22Rv1 (cell line): ENCODE measurements around the gene ELK3.

ENCODE experiments used
- CTCF ChIP-seq: fragments of 450-650 bp; IDR thresholded peaks from 2 replicates; pipeline ENCODE4 v1.5.1; 2017; ENCODE audit warnings: mild to moderate bottlenecking
- ZFX ChIP-seq: fragments of 450-650 bp; IDR thresholded peaks from 2 replicates; pipeline ENCODE4 v1.6.1; 2017; ENCODE audit warnings: antibody characterized with exemption, borderline replicate concordance

GRCh38 chr12:96186607-96187301 lies 7.4 kb upstream of the ELK3 start:
- TF ChIP-seq CTCF (no peak), ZFX (no peak)
